ENCODE results near the gene IL1R2.

DNA sequence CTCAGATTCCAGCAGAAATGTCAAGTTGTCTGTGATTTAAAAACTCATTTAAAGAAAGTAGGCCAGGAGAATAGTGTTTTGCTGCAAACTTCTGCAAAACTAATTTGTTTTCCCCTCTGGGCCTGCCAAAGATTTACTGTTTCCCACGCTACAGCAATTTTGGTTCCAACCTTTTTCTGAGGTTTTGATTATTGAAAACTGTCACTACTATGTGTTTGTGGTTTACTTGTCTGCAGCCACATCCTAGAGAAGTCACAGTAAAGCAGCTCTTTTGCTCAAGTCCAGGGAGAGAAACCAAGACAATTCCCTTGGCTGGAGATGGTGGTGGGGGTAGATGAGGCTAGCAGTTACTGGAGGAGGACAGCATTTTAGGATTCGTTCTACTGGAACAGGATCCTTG, 12.8 kb downstream of the IL1R2 start:
- TF ChIP-seq, protein P1, sequence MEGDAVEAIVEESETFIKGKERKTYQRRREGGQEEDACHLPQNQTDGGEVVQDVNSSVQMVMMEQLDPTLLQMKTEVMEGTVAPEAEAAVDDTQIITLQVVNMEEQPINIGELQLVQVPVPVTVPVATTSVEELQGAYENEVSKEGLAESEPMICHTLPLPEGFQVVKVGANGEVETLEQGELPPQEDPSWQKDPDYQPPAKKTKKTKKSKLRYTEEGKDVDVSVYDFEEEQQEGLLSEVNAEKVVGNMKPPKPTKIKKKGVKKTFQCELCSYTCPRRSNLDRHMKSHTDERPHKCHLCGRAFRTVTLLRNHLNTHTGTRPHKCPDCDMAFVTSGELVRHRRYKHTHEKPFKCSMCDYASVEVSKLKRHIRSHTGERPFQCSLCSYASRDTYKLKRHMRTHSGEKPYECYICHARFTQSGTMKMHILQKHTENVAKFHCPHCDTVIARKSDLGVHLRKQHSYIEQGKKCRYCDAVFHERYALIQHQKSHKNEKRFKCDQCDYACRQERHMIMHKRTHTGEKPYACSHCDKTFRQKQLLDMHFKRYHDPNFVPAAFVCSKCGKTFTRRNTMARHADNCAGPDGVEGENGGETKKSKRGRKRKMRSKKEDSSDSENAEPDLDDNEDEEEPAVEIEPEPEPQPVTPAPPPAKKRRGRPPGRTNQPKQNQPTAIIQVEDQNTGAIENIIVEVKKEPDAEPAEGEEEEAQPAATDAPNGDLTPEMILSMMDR (IDR thresholded peaks at IDR 0.05) = no peak
- TF ChIP-seq POLR2A (IDR thresholded peaks at IDR 0.05) = no peak

Measured in right lobe of liver (tissue), 4 donors.